GM12878 (cell line): ENCODE results near the gene UBP1. TPM values are rescaled to one million over a fixed set of nuclear protein-coding genes. Genes with fewer than 3 reads are reported as not detected.

Source experiments
- ATAC-seq: fragments of 200-7000 bp; cut with Tn5 transposase; 3 replicates; pipeline ENCODE4 v1.9.1; 2020; ENCODE audit warnings: mild to moderate bottlenecking, moderate library complexity
- BruUV-seq: library from RNA; stranded (reverse); fragments of 400-500 nt; replicated peaks from 2 replicates; lab custom pipeline; 2021; lab: Mats Ljungman, UMichigan
- CTCF ChIA-PET: fragments of 300-600 bp; sonication (Branson Sonifier 250); formaldehyde crosslinking; extraction: SDS; loops from one replicate; lab custom pipeline; 2021; ENCODE audit warnings: inconsistent platforms; lab: Yijun Ruan, JAX
- POLR2A ChIA-PET: fragments of 350-600 bp; formaldehyde crosslinking; extraction: SDS; loops from one replicate; lab custom pipeline; 2021; ENCODE audit warnings: inconsistent platforms; lab: Charles Lee
- RAD21 ChIA-PET: fragments of 300-600 bp; sonication (Branson Sonifier 250); formaldehyde crosslinking; loops from one replicate; lab custom pipeline; 2023; ENCODE audit warnings: antibody characterized with exemption; ENCODE audit not compliant: unreplicated experiment; lab: Charles Lee
- SMC1A ChIA-PET: fragments of 300-600 bp; sonication (Branson Sonifier 250); formaldehyde crosslinking; loops from one replicate; lab custom pipeline; 2023; ENCODE audit not compliant: unreplicated experiment, uncharacterized antibody; lab: Charles Lee
- DNase-seq: peaks from one replicate; pipeline ENCODE4 v3.0.0-alpha.2; 2011; ENCODE audit warnings: low read depth, low spot score
- FAIRE-seq: peaks from 3 replicates; lab custom pipeline; 2011; peaks lifted over from hg19 to GRCh38; lab: Jason Lieb, UNC
- H2AFZ ChIP-seq: 2 replicates; pipeline ENCODE4 v1.6.0; 2011; ENCODE audit warnings: low read depth, low read length, control low read depth; ENCODE audit not compliant: control insufficient read depth
- H3K27ac ChIP-seq: 2 replicates; pipeline ENCODE4 v1.5.1; 2011; ENCODE audit warnings: control low read depth; ENCODE audit not compliant: control insufficient read depth, insufficient read depth
- H3K27me3 ChIP-seq, 2 experiments: replicated peaks in 1 of 2; 2 replicates each; pipeline versions ENCODE4 v1.6.0 to v1.6.1; 2011; ENCODE audit warnings: low read length in 1 of 2; ENCODE audit not compliant: control insufficient read depth in 2 of 2, insufficient read depth in 2 of 2
- H3K36me3 ChIP-seq, 2 experiments: 2 replicates each; pipeline ENCODE4 v1.5.1; 2011; ENCODE audit warnings: low read length in 1 of 2; ENCODE audit not compliant: control insufficient read depth in 2 of 2, insufficient read depth in 2 of 2
- H3K4me1 ChIP-seq: 2 replicates; pipeline ENCODE4 v1.6.1; 2011; ENCODE audit warnings: mild to moderate bottlenecking, low read length, moderate library complexity, mixed read lengths; ENCODE audit not compliant: control insufficient read depth, insufficient read depth
- H3K4me2 ChIP-seq: 2 replicates; pipeline ENCODE4 v1.6.0; 2011; ENCODE audit warnings: control low read depth; ENCODE audit not compliant: control insufficient read depth, insufficient read depth
- H3K4me3 ChIP-seq: fragments of 200-600 bp; sonication (generic); 2 replicates; pipeline ENCODE4 v1.5.1; 2016
- H3K79me2 ChIP-seq: 2 replicates; pipeline ENCODE4 v1.6.0; 2011; ENCODE audit warnings: low read length; ENCODE audit not compliant: control insufficient read depth, insufficient read depth
- H3K9ac ChIP-seq: 2 replicates; pipeline ENCODE4 v1.8.0; 2011; ENCODE audit warnings: low read length, control low read depth, mixed read lengths; ENCODE audit not compliant: control insufficient read depth, insufficient read depth
- H3K9me3 ChIP-seq: replicated peaks from 3 replicates; pipeline ENCODE4 v1.5.1; 2011; ENCODE audit warnings: mild to moderate bottlenecking, low read length; ENCODE audit not compliant: control insufficient read depth, insufficient read depth
- H4K20me1 ChIP-seq: 2 replicates; pipeline ENCODE4 v1.6.0; 2011; ENCODE audit not compliant: control insufficient read depth, insufficient read depth
- YY1 ChIP-seq: IDR thresholded peaks from 2 replicates; pipeline ENCODE4 v1.6.1; 2011; ENCODE audit warnings: low read depth, mild to moderate bottlenecking, low read length
- ZBTB40 ChIP-seq: fragments of 450-650 bp; IDR thresholded peaks from 2 replicates; pipeline ENCODE4 v1.6.1; 2016; ENCODE audit warnings: mild to moderate bottlenecking, moderate library complexity, borderline replicate concordance
- ZNF384 ChIP-seq: IDR thresholded peaks from 2 replicates; pipeline ENCODE4 v1.6.1; 2012; ENCODE audit warnings: low read depth, mild to moderate bottlenecking, low read length, improper control_type of control experiment, borderline replicate concordance
- WGBS: methylation state at CpG from one replicate; pipeline ENCODE4 v1.1.6; 2016; ENCODE audit warnings: low lambda C conversion rate; ENCODE audit not compliant: insufficient replicate concordance, insufficient coverage; ENCODE audit errors: missing lambda C conversion rate; 5-methylcytosine and 5-hydroxymethylcytosine counted together
- in situ Hi-C: fragments of 300-500 bp; cut with MboI; formaldehyde crosslinking; loops from 9 replicates; pipeline ENCODE4 v1.14.3; 2018; ENCODE audit warnings: mixed read lengths
- intact Hi-C: fragments of 100-400 bp; cut with micrococcal nuclease; formaldehyde crosslinking; loops from one replicate; pipeline ENCODE4 v1.14.2; 2022; ENCODE audit not compliant: unreplicated experiment
- polyA plus RNA-seq, 11 experiments: library from polyadenylated mRNA; depleted of rRNA in 4 of 11; unstranded in 6 of 11; stranded (reverse) in 5 of 11; fragments of >200 nt; fragmentation: Nextera tagmentation in 4 of 11; fragmentation: Illumina TruSeq in 1 of 11; extraction: Ambion mirVana in 4 of 11; extraction: Trizol in 1 of 11; gene quantifications; 1 replicate in 1 of 11; 2 replicates in 10 of 11; pipeline versions ENCODE4 v1.2.1 to v1.2.3, GENCODE V29; 2011 to 2016; ENCODE audit warnings: inconsistent platforms in 2 of 11, missing spikeins in 2 of 11, low read depth in 1 of 11
- total RNA-seq, 4 experiments: library from RNA; depleted of rRNA in 3 of 4; stranded (reverse); fragments of >200 nt in 3 of 4; fragmentation: Illumina TruSeq in 1 of 4; extraction: Trizol in 1 of 4; gene quantifications; 2 replicates each; pipeline versions ENCODE4 v1.2.1 to v1.2.3, GENCODE V29; 2013 to 2021

UBP1 gene
- total and polyA plus RNA-seq, 10 of the 15 experiments (the other 5 are each of a cell fraction or from before 2014, with no cell fraction given) = 9.3 to 93.6 (median 52.4) TPM

DNA sequence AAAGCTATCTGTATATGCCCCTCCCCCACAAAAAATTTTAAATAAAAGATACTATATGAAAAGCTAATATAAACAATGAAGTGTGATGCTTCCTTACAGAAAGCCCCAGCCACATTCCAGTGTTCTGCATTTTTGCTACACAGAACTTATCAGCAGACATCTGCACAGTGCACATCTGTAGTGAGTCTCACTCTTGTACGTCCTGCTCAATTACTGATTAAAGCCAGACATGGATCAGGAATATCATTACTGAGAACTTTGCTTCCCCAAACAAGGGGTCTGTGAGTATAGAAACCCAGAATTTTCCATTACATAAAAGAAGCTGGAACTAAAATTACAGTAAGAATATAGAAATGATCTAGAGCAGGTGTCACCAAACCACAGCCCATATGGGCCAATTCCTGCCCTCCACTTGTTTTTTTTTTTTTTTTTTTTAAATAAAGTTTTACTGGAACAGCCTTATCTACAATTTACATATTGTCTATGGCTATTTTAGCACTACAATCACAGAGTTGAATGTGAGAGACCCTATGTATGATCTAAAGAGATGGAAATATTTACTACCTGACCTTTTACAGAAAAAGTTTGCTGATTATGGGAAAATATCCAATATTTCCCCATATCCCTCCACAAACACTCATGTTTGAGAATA lies 45.7 kb downstream of the UBP1 start:
- no peak for ATAC-seq
- TF ChIP-seq ZNF384 (peak; percentile 61), ZBTB40 (peak; percentile 79), YY1 (no peak)
- no peaks in the 10 kb centered on the region for H3K4me1 ChIP-seq
- no peak overlapping the region for H2AFZ ChIP-seq
- H3K4me3 ChIP-seq = no peak overlapping the region
- ChIA-PET POLR2A (no interaction called here), CTCF (interaction anchor here (0.6 to 2.4 kb wide), 6 partner anchors 13 to 433 kb away, joined by 3 to 7 read pairs (median 3); no protein-coding TSS in a partner anchor), SMC1A (interaction anchor here (0.6 to 1.4 kb wide), 5 partner anchors 8 to 44 kb away, joined by 3 to 5 read pairs (median 3); no protein-coding TSS in a partner anchor), RAD21 (interaction anchor here (0.6 to 1.7 kb wide), 2 partner anchors 22 to 39 kb away, joined by 3 to 6 read pairs; no protein-coding TSS in a partner anchor)
- H3K27me3 ChIP-seq = no peaks in the 10 kb centered on the region
- no peak for FAIRE-seq
- no peaks in the 10 kb centered on the region for H3K9me3 ChIP-seq
- no peak for DNase-seq
- H3K4me2 ChIP-seq = no peak overlapping the region
- H3K36me3 ChIP-seq = peaks cover 20 to 38% of the 10 kb centered on the region in 2 experiments
- no peak overlapping the region for H3K27ac ChIP-seq
- no TSS peak for BruUV-seq
- intact Hi-C loops = no loop called here
- no peaks in the 10 kb centered on the region for H4K20me1 ChIP-seq
- 100% methylated on average over 1 of the region's 1 CpG for WGBS
- in situ Hi-C loops = no loop called here
- H3K79me2 ChIP-seq = no peaks in the 10 kb centered on the region
- H3K9ac ChIP-seq = no peak overlapping the region
